Activated CD4-positive, alpha-beta T cell treated with anti-CD3 and anti-CD28 coated beads, Interleukin-2, amount 50 U/mL, for 48 hours (primary cell): ENCODE data around the gene SGSM2.

ENCODE experiments used
- DNase-seq, 2 experiments: peaks; one replicate each; pipeline ENCODE4 v3.0.0-alpha.2; 2020

Gene SGSM2

DNA sequence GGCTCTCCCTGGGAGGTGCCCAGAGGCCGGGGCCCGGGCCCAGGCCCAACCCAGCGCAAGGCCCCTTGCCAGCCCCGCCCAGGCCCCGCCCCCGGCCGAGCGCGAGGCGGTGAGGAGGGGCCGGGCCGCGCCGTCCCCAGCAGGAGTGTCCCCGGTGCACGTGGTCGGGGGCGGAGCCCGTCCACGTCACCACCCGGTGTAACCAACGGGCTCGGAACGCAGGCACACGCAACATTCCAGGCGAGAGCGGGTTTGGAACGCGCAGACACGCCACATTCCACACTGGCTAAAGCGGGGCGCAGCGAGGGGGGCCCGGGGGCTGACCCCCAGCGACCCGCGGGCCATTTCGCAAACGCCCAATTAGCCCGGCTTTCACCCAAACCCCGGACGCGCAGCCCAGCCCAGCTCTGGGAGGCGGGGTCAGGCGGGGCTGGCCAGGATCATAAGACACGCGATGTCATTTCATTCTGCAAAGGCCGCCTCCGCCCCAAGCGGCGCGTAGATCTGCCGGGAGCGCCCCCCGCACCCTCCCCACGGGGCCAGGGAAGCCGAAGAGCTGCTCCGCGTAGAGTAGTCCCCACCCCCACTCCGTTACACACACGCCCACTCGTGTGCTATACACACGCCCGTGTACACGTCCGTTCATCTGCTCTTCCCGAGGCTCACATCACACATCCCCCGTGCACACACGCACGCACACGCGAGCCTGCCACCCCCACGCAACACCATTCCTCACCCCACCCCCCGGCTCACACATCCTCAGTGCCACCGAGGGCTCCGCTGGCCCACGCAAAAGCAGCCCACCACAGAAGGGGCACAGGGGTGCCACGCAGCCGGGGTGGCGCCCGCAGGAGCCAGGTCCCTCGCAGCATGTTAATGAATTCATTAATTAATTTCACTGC, 62.5 kb downstream of the SGSM2 start:
- DNase-seq = peak; percentile 93

DNA sequence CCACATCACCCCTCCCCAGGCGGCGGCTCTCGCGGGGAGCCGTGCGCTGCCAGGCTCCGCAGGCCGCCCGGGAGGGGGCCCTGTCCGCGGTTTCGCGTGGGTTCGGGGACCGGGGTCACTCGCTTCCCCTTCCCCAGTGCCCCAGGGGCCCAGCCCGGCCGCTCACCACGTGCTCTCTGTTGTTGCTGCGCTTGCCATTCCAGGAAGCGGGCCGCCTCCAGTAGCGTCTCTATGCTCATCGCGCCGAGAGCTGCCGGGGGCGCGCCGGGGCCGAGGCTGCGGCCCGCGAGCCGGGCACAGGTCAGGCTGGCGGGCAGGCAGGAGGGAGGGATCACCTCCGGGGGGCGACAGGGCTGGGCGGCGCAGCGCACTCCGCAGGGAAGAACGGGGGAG, 63.2 kb downstream of the SGSM2 start:
- peak; percentile 65 to 69 for DNase-seq

DNA sequence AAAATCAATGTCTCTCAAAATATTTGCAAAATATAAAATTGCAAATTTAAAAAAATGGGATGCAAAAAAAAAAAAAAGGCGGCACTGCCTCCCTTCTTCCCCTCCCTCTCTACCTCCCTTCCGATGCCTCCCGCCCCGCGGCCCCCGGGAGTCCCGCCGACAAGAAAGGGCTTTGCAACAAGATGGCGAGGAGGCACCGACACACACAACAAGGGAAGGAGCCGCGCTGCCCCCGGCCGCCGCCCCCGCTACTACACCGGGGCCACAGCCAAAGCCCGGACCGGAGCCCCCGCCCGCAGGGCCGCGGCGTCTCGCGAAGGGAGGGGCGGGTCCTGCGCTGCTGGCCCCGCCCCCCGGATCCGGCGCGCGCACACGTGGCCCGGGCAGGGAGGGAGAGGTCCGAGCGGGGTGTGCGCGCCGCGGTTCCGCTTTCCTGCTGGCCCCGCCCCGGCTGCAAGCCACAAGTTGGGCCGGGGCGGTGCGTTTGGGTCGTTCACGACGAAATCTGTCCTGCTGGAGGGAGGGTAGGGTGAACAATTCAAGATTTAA, 63.6 kb downstream of the SGSM2 start, which contains the start of gene MNT:
Gene MNT, minus strand, starts transcription at position 184 of the 549 bp plus-strand sequence. CDS start 348 bp downstream, outside the sequence.
- peak; percentile 91 to 92 for DNase-seq

DNA sequence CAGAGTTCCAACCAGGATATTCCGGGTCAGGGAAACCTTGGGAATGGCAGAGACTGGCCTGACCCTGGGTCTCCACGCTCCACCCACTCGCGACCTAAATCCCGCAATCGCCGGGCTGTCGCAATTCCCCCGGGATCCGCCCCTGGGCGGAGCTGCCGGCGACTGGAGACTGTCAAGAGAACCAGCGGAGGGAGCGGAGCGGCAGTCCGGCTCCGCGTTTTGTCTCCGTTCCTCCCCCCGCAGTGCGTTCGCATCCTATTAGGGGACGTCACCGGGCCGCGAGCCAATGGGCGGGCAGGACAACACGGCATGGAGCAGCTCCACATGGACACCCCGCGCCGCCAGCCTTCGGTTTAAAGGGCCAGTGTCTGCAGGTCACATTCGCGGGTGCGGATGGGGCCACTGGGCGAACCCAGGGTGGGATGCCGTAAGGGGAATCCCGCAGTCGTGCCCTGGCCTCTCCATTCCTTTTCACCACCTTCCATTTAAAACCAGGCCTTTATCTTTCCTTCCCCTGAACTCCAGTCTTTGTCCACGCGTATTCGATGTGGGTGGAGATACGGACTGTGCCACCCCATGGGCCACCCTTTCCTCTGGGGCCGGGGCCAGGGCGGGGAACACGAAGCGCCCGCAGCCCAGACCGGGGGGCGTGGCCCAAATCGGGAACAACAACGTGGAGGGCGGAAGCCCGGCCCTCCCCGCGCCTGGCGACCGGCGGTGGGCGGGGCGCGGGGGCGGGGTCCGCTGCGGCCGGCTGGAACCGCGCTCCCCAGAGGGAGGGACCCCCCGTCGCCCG, 64.3 kb downstream of the SGSM2 start:
- DNase-seq = peak; percentile 99

DNA sequence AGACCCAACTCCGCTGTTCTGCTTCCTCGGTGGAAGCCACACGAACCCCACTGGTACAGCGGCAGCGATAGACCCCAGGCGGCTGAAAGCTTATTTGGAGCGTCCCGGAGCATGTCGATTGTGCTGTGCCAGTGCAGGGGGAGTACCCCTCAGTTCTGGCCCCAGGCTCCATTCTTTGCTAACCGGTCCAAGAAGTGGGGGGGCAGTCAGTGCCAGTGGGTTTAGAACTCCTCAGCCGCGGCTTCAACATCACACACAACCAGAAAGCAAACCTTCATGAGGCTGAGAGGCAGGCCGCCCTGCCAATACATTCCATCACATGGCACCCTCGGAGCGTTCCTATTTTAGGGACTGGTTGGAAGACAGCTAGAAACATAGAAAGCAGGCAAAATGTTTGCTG, 65.2 kb downstream of the SGSM2 start:
- no peak for DNase-seq

DNA sequence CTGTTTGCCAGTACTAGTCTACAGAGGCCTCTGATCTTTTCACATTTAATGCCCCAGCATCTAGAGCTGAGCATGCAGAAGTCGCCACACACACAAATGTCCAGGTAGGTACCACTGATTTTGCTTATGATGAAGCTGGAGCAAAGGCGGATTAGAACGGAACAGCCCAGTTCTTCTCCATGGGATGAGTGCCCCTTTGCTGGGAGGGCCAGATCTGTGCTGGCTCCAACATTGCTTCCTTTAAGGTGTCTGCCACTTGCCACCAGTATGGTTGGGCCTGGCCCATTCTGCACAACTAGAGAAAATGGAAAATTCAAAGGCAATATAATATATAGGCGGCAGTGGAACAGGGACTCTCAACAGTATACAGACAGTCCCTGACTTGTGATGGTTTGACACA, 65.7 kb downstream of the SGSM2 start:
- no peak for DNase-seq

DNA sequence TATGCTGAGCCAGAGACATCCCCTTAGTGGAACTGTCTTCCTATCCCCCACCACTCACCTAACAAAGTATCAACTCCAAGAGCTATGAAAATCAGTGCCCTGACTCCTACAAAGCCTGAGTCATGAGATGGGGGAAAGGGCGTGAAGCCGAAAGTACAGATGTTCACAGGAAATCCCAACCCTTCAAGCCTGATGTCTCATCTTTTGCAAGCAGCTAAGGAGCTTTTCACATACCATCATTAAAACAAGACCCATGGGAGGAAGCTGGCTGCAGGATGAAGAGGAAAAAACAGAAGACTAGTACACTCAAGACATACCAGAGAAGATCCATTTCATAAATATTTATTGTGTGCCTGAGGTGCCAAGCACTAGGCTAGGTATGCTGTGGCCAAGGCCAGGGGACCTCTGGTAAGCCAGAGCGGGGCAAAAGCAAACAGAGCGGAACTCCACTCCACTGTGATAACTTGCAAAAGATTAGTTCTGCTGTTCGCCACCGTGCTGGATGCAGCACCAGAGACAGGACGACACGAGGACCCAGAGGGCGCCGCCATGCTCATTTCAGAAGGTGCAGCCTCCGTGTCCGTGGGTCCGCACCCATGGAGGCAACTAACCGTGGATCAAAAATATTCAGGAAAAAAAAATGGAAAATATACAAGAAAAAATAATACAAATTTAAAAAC, 68.1 kb downstream of the SGSM2 start:
- no peak for DNase-seq

DNA sequence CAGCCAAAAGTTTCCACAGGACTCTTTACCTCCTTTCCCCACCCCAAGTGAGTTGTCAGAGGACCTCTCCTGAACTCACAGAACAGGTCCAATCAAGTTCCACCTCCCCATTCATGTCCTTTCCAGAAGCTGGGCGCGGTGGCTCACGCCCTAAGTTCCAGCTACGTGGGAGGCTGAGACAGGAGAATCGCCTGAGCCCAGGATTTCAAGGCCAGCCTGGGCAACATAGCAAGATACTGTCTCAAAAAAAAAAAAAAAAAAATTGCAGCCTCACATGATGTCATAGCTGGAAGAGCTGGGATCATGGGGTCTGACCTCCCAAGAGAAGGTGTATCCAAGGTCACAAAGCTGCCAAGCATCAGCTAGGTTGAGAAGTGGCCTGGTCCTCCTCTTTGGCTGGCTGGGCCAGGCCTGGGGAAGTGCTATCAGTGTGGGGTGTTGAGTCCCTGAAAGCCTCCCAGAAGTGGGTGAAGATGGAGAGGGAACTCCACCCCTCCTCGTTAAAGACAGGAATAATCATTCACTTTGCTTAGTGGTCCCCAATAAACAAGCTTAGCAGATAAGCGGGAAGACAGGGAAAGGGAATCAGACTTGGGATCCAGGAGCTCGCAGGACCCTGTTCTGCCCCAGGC, 69.1 kb downstream of the SGSM2 start:
- DNase-seq = no peak

DNA sequence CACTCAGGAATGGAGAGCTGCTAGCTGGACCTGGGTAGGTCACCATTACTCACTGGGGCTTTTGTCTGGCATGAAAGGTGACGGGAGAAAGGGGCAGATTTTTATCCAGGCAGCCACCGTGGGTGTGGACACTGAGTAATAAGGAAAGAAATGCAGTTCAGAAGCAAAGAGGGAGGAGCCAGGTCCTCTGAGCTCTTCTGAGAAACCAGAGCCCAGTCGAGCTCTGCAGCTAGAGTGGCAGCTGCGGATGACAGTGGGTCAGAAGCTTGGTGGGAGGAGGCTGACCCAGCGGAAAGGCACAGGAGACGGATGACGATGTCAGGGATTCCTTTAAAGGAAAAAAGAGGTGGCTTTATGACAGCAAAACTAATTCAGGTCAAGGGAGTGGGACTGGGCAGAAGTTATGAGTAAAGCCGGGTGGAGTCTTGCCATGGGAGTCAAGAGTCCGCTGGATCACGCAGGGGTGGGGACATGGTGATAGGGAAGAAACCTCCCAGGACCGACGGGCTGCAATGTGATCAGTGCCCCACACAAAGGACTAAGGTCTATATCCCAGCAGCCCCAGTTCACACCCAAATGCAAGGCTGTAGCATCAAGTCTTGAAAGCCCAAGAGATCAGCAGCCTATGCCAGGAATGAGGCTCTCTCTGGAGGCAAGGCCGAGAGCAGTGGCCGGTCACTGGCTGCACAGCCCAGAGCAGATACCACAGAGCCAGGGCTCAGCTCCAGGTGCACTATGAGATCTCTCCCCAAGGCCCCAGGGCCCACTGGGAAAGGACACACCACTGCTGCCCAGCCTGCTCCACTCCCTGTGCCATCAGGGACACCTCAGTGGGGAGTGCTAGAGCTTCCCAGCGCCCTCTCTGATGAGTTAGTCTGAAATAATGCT, 69.8 kb downstream of the SGSM2 start:
- peak; percentile 39 to 58 for DNase-seq

DNA sequence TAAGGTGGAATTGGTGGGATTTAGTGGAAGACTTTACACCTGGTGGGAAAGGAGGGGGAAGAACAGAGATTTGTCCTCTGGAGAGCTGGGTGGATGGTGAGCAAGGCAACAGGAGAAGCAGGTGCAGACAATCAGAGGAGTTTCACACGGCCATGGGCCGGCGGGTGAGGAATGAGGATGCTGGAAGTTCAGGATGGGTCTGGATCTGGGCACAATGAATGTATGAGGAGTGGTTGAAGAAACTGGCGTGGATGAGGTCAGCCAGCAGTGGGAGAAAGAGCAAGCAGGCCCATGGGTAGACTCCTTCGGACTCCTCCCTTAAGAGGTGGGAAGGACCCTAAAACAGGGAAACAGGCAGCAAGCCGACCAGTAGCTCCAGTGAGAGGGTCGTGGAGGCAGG, 73.7 kb downstream of the SGSM2 start:
- no peak for DNase-seq

DNA sequence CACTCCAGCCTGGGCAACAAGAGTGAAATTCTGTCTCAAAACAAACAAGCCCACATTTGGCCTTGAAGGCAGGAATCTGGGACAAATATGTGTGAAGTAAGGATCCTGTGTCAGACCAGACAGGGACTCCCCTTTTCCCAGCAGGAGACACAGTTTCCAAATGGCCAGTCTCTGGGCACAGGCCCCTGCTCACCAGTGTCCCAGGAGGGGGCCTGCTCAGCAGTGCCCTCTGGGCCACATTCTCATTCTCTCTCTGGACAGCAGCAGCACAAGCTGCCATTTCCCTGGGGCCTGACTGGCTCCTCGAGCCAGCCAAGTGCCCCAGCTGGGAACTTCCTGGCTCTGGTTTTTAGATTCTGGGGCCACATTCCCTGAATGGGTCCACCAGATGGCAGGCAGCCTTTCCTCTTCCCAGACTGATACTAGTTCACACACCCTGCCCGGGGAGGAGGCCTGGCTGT, 75.3 kb downstream of the SGSM2 start:
- DNase-seq = no peak

DNA sequence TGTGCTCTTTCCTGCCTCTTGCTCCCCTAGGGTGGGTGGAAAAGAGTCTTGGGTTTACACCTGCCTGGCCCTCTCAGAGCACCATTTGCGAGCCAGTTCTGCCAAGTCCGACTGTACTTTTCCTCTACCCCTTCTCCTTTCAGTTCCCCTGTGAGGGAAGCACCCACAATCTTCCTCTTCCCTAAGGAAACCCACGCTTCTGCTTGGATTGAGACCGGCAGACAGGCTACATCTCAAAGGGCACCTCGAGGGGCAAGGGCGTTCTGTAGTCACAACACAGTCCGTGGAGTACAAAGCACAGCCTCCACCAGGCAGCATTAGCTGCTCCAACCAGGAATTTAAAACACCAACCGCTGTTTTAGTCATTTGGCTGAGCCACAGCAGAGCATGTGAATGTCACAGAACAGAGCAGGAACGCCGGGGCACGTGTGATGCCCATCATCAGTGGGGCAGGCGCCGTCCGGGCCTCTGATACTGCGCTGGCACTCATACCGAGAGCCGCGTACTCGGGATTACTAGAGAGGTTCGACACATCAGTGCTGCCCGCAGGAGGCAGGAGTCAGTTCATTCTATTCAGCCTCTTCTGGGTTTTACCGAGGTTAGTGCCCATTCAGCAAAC, 77.3 kb downstream of the SGSM2 start:
- no peak for DNase-seq

DNA sequence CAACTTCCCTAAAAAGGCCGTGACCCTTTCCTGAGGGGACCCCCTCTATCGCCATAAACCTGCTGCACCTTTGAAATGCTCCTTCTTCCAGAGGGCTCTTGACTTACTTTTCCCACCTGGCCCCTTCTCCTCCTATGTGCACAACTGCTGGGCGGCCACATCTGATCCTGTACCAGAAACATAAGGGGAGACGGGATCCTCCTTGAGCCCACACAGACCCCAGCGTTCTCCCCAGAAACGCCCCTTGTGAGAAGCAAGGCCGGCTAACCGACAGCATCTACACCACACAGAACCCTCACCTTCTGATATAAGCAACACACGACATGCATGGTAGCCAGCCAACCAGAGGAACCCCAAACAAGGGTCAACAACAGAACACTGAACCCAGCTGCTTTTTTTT, 77.8 kb downstream of the SGSM2 start:
- no peak for DNase-seq

DNA sequence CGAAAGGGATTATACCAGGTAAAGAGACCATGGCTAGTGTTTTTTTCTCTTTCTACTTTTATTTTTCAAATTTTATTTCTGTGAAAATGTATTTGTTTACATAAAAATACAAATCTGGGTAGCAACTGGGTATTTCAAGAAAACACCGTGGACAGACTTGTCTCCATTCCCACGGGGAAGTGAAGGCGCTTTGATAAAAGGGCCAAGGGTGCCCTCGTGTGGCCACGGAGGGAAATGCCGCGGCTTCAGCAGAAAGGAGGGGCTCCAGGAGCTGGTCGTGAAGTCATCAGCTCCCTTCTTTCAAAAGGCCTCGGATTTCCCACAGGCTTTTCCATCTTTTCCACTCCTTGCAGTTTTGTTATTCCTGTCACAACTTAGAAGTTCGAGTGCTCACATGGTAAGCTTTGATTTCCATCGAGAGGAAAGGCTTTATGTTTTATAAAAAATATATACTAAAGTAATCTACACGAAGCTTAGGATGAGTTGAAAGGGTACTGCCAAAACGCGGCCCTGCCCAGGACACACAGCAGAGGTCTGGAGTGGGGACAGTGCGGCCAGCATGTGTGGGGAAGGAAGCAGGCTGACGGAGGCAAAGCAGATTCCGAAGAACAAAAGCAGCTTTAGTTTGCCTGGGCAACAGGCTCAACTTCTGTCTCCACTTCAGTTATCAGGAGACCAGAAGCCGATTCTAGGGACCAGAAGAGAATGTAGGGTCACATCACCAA, 78.9 kb downstream of the SGSM2 start:
- DNase-seq = peak; percentile 90 to 92

DNA sequence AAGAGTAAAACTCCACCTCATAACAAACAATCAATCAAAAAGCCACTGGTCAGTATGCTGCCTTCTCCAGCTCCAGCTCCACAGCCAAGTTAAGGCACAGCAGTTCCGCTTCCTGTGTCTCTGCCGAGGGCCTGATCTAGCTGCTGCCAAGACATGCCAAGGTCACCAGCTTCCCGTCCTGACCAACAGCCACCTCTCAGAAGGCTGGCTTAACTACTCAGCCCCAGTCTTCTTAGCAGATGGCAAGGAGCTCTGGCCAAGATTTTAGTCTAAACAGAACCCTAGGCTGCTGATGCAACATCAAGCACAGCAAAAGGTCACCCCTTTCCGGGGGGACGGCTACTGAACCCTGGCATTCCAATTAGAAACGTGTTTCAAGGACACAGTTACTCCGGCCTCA, 81.3 kb downstream of the SGSM2 start:
- DNase-seq = no peak

DNA sequence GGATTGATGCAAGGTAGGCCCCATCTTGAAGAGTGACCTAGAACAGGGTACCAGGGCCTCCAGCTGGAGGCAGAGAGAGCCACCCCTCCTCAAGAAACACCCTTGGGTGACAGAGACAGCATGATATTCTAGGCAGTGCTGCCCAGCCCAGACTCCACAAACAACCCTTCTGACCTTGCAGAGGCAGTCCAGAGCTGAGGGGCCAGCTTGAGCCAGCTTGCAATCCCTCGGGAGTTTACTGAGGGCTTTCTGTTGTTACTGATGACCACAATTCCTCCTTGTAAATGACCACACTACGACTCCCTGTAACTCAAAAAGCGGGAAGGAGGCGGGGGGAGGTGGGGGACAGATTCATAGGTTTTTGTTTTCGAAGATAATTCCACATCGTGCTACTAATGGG, 82.2 kb downstream of the SGSM2 start:
- DNase-seq = no peak

DNA sequence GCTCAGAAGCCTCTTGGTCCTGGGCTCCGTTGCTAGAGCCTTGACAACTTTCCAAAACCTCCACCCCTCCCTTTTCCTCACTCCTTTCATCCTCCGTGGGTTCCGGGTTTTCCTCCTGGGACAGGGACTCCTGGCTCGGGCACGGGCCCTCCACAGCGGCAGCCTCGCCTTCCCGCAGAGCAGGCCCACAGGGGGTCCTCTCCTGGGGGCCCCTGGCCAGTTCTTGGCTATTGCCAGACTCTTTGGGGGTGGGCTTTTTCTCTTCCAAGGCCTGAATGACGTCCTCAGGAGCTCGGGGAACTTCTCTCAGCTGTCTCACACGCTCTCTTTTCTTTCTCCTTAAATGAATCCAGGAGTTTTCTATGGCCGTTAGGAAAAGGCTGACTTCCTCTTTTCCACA, 82.9 kb downstream of the SGSM2 start:
- DNase-seq = no peak

DNA sequence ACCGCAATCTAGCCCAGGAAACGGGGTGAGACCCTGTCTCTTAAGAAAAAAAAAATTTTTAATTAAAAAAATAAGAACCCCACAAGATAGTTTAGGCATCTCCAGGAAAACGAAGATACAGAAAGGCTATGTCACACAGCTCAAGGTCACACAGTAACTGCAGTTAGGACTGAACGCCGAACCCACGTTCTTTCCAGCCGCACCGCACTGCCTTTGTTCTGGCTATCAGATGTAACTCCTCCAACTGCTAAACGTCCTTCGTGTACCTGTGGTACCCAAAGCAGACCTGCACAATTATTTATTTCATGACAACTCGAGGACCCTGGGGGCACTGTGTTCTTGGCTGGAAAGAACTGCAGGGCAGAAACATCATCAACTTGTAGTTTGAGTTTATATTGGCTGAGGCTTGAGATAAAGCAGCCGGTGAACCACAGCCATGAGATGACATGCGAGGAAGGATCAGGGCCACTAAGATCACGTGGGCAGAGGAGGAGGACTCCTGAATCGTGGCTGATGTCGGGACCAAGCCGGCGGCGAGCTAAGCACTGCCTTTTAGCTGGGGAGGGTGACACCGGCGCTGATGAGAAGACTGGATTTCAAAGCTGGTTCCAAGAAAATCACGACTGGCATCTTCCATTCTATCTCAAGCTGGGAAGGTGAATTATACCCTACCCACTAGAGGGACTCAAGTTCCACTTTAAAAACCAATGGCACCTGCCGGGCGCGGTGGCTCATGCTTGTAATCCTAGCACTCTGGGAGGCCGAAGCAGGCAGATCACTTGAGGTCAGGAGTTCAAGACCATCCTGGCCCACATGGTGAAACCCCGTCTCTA, 84.2 kb downstream of the SGSM2 start:
- no peak for DNase-seq

DNA sequence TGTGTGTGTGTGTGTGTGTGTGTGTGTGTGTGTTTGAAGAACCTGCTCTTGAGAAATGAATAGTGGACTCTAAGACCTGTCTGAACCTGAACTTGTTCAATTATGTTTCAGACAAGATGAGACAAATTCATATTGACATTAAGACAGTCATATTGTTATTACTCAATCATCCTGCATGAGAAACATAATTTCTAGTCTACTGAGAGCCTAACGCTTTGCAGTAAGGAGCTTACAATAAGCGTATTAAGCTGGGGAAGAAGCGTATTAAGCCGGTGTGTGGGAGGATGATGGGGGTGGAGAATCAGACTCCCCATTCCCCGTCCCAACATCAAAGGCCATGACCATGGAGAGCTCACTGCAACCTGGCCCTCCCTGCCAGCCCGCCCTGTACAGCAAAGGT, 86.0 kb downstream of the SGSM2 start:
- no peak for DNase-seq
